GM23338 (cell line): Measurements from ENCODE around the gene C17orf100.

Experiments used
- EZH2 ChIP-seq: fragments of 200-600 bp; sonication (generic); IDR thresholded peaks from one replicate; pipeline ENCODE4 v1.8.0; 2017; ENCODE audit warnings: antibody characterized with exemption, mild to moderate bottlenecking, low read depth; ENCODE audit not compliant: unreplicated experiment
- TF ChIP-seq, protein P1 (sequence below), 2 experiments: fragments of 200-600 bp in 1 of 2; sonication (generic) in 1 of 2; conservative IDR thresholded peaks; 2 replicates each; pipeline versions ENCODE4 v1.5.1 to v1.6.1; 2016 to 2017; ENCODE audit warnings: antibody characterized with exemption in 2 of 2, low read depth in 2 of 2, mild to moderate bottlenecking in 2 of 2, moderate library complexity in 1 of 2

DNA sequence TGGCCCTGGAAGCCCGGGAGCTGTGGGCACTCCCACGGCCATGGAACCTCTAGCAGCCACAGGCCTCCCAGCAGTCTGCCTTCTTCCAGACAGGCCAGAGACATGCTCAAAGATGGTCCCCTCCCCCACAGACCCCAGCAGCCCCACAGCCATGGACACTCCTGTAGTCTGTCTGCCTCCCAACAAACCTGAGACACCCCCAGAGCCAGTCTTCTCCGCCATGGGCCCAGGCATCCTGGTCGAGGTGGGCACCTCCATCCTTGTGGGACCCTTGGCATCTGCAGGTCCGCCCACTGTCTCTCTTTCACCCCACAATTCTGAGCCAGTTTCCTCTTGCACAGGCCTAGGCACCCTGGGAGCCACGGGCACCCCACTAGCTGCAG is 14.1 kb upstream of the C17orf100 start:
- TF ChIP-seq, protein P1, sequence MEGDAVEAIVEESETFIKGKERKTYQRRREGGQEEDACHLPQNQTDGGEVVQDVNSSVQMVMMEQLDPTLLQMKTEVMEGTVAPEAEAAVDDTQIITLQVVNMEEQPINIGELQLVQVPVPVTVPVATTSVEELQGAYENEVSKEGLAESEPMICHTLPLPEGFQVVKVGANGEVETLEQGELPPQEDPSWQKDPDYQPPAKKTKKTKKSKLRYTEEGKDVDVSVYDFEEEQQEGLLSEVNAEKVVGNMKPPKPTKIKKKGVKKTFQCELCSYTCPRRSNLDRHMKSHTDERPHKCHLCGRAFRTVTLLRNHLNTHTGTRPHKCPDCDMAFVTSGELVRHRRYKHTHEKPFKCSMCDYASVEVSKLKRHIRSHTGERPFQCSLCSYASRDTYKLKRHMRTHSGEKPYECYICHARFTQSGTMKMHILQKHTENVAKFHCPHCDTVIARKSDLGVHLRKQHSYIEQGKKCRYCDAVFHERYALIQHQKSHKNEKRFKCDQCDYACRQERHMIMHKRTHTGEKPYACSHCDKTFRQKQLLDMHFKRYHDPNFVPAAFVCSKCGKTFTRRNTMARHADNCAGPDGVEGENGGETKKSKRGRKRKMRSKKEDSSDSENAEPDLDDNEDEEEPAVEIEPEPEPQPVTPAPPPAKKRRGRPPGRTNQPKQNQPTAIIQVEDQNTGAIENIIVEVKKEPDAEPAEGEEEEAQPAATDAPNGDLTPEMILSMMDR (conservative IDR thresholded peaks at IDR 0.05; ENCODE audit: low read depth in 2 of 2): no peak
- TF ChIP-seq EZH2: no peak
